HG03025 (cell line): ENCODE measurements around the gene KMT5C.

Source experiments
- ATAC-seq: cut with Tn5 transposase; IDR thresholded peaks from one replicate; pipeline ENCODE4 v1.9.1; 2021; ENCODE audit warnings: mild to moderate bottlenecking, moderate library complexity; ENCODE audit not compliant: unreplicated experiment, low FRiP score

KMT5C gene

GRCh38 chr19:55362990-55363716 is 23.5 kb downstream of the KMT5C start, which contains the start of gene GARIN5B:
Gene GARIN5B (minus strand): TSS chr19:55363260. CDS start chr19:55363066, 194 bp downstream.
- ATAC-seq, result no peak

GRCh38 chr19:55365245-55365644 is 25.6 kb downstream of the KMT5C start:
- no peak for ATAC-seq

GRCh38 chr19:55365964-55366363 is 26.3 kb downstream of the KMT5C start:
- no peak for ATAC-seq

GRCh38 chr19:55366790-55367189 is 27.1 kb downstream of the KMT5C start:
- ATAC-seq, result no peak

- no peak for ATAC-seq
These were observed 28.4 kb downstream of the KMT5C start for GRCh38 chr19:55368106-55368505.

GRCh38 chr19:55368701-55369563 is 29.3 kb downstream of the KMT5C start:
- no peak for ATAC-seq

- no peak for ATAC-seq
These were observed 30.1 kb downstream of the KMT5C start for GRCh38 chr19:55369653-55370304.

- ATAC-seq, result no peak
These were observed 30.8 kb downstream of the KMT5C start, which contains the start of gene IL11 for GRCh38 chr19:55370305-55370988. Gene IL11 (minus strand): TSS chr19:55370463. CDS start chr19:55370310, 153 bp downstream.

- no peak for ATAC-seq
These were observed 32.8 kb downstream of the KMT5C start for GRCh38 chr19:55372316-55373081.

- no peak for ATAC-seq
These were observed 33.8 kb downstream of the KMT5C start for GRCh38 chr19:55373306-55373992.

GRCh38 chr19:55373993-55374757 is 34.5 kb downstream of the KMT5C start:
- no peak for ATAC-seq

GRCh38 chr19:55376241-55376933 is 36.7 kb downstream of the KMT5C start, which contains the start of gene TMEM190:
Gene TMEM190 (plus strand): TSS chr19:55376826. CDS start chr19:55376854, 28 bp downstream.
- no peak for ATAC-seq

- no peak for ATAC-seq
These were observed 37.9 kb downstream of the KMT5C start for GRCh38 chr19:55377356-55378131.

- no peak for ATAC-seq
These were observed 39.5 kb downstream of the KMT5C start for GRCh38 chr19:55379174-55379573.

GRCh38 chr19:55382013-55382412 is 42.3 kb downstream of the KMT5C start:
- ATAC-seq, result no peak

GRCh38 chr19:55382522-55383054 is 42.9 kb downstream of the KMT5C start:
- ATAC-seq, result no peak
